Stimulated activated CD4-positive, alpha-beta T cell treated with anti-CD3 and anti-CD28 coated beads, Interleukin-1b, Interleukin-23, amount 100 ng/mL, for 48 hours (primary cell): ENCODE measurements around the gene STPG2.
"Not testable (repeated sequence)": the region's sequence is repeated elsewhere in the genome, so short reads cannot be mapped to it uniquely, and the experiment has no call there.

Experiments used
- DNase-seq: peaks from one replicate; pipeline ENCODE4 v3.0.0-alpha.2; 2020

The STPG2 gene

DNA sequence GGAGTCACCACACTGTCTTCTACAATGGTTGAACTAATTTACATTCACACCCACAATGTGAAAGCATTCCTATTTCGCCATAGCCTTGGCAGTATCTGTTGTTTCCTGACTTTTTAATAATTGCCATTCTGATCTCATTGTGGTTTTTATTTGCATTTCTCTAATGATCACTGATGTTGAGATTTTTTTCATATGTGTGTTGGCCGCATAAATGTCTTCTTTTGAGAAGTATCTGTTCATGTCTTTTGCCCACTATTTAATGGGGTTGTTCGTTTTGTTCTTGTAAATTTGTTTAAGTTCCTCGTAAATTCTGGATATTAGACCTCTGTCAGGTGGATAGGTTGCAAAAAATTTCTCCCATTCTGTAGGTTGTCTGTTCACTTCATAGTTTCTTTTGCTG lies 519.1 kb downstream of the STPG2 start:
- no peak for DNase-seq

DNA sequence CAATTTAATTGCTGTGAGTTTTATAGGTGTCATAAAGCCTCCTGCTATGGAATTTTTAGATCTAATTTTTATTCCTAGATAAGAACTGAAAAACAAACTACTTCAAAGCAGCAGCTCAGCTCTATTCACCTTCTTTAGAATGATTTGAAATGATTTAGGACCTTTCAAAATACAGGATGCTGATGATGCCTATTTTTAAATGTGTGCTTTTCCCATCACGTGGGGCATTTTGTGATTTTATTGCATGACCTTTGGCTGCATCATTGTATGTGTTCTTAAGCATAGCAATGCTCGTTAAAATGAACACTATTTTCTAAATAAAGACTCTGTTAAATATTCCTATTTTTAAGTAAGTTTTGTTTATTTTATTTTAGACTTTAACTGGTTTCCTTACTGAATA lies 537.3 kb downstream of the STPG2 start:
- DNase-seq, result no peak

DNA sequence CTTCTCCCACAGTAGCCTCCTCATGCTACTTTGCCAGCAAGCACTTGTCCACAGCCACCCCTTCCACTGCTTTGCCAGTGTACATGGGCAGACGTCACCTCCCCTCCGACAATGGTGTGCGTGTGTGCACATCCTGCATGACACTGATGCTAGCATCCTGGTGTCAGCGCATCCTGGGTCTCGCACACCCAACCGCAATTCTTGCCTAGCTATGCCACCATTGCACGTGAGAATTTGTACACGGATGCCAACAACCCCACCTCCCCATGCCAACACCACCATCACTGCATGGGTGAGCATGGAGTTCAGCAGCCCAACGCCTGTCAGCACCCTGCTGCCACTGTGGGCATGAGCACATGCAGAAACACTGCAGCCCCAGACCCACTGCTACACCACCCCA lies 550.0 kb downstream of the STPG2 start:
- no peak for DNase-seq

DNA sequence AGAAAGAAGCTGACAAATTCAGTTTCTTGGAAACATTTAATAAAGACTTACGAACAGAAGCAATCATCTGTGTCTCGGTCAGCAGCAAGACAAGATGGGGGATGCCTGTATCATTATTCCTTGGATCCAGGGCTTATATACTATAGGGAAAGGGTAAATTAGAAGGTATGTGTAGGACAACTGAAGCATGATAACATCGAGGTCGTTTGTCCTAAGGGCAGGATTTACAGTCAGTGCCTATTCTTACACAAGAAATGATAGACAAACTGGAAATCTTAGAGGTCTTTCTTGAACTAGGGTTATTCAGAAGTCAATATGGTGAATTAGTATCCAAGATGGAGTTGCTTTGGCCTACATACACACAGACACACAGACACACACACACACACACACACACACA lies 553.0 kb downstream of the STPG2 start:
- no peak for DNase-seq

GRCh38 chr4:97589481-97590196 lies 553.6 kb downstream of the STPG2 start:
- no peak for DNase-seq

DNA sequence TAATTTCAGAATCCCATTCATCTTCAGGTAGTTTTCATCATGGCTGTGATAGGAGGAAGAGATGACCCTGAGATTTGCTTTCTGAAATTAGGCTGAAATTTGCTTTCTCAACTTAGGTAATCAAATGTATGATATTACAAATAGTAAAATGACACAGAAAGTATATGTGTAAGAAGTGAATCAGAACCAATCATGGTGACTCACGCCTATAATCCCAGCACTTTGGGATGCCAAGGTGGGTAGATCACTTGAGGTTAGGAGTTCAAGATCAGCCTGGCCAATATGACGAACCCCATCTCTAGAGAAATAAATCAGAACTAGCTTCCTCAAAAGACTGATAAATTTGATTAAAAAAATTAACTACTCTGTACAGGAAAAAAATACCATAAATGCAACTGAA lies 555.4 kb downstream of the STPG2 start:
- no peak for DNase-seq

- no peak for DNase-seq
These were observed 558.0 kb downstream of the STPG2 start for GRCh38 chr4:97585274-97585673.

GRCh38 chr4:97582890-97583289 lies 560.4 kb downstream of the STPG2 start:
- DNase-seq, result no peak

DNA sequence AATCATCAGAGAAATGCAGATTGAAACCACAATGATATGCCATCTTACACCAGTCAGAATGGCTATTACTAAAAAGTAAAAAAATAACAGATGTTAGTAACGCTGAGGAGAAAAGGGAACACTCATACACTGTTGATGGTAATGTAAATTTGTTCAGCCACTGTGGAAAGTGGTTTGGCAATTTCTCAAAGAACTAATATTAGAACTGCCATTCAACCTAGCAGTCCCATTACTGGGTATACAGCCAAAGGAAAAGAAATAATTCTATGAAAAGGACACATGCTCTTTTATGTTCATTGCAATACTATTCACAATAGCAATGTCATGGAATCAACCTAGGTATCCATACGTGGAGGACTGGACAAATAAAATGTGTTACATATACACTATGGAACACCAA lies 566.3 kb downstream of the STPG2 start:
- DNase-seq, result no peak

- DNase-seq, result no peak
These were observed 583.3 kb downstream of the STPG2 start for GRCh38 chr4:97560009-97560408.

GRCh38 chr4:97558204-97558778 lies 585.0 kb downstream of the STPG2 start:
- no peak for DNase-seq

DNA sequence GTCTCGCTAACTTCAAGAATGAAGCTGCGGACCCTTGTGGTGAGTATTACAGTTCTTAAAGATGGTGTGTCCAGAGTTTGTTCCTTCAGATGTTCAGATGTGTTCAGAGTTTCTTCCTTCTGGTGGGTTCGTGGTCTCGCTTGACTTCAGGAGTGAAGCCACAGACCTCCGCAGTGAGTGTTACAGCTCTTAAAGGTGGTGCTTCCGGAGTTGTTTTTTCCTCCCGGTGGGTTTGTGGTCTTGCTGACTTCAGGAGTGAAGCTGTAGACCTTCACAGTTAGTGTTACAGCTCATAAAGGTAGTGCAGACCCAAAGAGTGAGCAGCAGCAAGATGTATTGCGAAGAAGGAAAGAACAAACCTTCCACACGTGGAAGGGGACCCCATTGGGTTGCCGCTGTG lies 592.6 kb downstream of the STPG2 start:
- not testable (repeated sequence) for DNase-seq

GRCh38 chr4:97548943-97549583 lies 594.2 kb downstream of the STPG2 start:
- DNase-seq, result no peak

- no peak for DNase-seq
These were observed 595.1 kb downstream of the STPG2 start for GRCh38 chr4:97548186-97548585.

DNA sequence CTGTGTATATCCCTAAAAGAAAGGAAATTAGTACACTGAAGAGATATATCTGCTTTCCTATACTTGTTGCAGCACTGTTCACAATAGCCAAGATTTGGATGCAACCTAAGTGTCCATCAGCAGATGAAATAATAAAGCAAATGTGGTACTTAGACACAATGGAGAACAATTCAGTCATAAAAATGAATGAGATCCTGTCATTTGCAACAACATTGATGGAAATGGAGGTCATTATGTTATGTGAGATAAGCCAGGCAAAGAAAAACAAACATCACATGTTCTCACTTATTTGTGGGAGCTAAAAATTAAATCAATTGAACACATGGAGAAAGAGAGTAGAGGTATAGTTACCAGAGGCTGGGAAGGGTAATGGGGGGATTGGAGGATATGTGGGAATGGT lies 611.9 kb downstream of the STPG2 start:
- DNase-seq, result no peak

DNA sequence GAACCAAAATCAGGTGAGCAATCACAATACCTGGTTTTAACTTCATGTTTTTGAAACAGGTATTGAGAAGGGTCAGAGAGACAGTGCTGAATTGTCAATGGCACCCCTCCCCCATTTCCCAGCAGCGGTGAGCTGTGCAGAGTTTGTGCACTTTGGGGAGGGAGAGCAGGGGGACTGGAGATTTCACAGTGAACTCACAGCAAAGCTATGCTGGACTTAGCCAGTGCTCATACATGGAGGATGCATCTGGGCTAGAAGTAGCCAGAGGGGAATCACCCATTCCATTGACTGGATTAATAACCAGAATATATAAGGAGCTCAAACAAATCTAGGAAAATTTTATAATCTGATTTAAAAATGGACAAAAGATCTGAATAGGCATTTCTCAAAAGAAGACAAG lies 612.6 kb downstream of the STPG2 start:
- no peak for DNase-seq

- DNase-seq, result no peak
These were observed 618.0 kb downstream of the STPG2 start for GRCh38 chr4:97525236-97525635.

- DNase-seq, result no peak
These were observed 625.3 kb downstream of the STPG2 start for GRCh38 chr4:97517939-97518338.

GRCh38 chr4:97513917-97514316 lies 629.4 kb downstream of the STPG2 start:
- no peak for DNase-seq
